ENCODE results near the gene LEO1. TPM values are rescaled to one million over a fixed set of nuclear protein-coding genes. Genes with fewer than 3 reads are reported as not detected.

Gene LEO1
- total RNA-seq, 4 donors from 2014 or later = 10.6 to 19.7 (median 14.4) TPM

GRCh38 chr15:52012210-52012609 is 40.6 kb upstream of the LEO1 start:
- DNase-seq (ENCODE audit: low spot score in 2 of 2) = no peak
- Histone ChIP-seq H3K9me3 (no peaks in the 10 kb centered on the region), H3K4me3 (no peak overlapping the region), H3K4me1 (peaks cover 0 to 15% (median 4%) of the 10 kb centered on the region in 4 donors), H3K27me3 (no peaks in the 10 kb centered on the region), H3K27ac (peak overlapping the region in 2 of 4 donors; percentile 63 to 67), H3K36me3 (no peaks in the 10 kb centered on the region)
- WGBS, 2 donors = 37 to 48% methylated on average over 2 of the region's 2 CpGs
- TF ChIP-seq CTCF (IDR thresholded peaks at IDR 0.05) (no peak), POLR2A (IDR thresholded peaks at IDR 0.05) (no peak), EP300 (IDR thresholded peaks at IDR 0.05) (no peak)

GRCh38 chr15:52011711-52012144 is 40.1 kb upstream of the LEO1 start:
- no peaks in the 10 kb centered on the region for H3K36me3 ChIP-seq
- H3K9me3 ChIP-seq = no peaks in the 10 kb centered on the region
- TF ChIP-seq CTCF (IDR thresholded peaks at IDR 0.05) (no peak), POLR2A (IDR thresholded peaks at IDR 0.05) (no peak), EP300 (IDR thresholded peaks at IDR 0.05) (no peak)
- H3K4me3 ChIP-seq = no peak overlapping the region
- H3K27ac ChIP-seq = peak overlapping the region in 2 of 4 donors; percentile 63 to 67
- 17 to 20% methylated on average over 3 of the region's 3 CpGs for WGBS, 2 donors
- H3K27me3 ChIP-seq = no peaks in the 10 kb centered on the region
- H3K4me1 ChIP-seq = peaks cover 0 to 15% (median 4%) of the 10 kb centered on the region in 4 donors
- no peak for DNase-seq (ENCODE audit: low spot score in 2 of 2)

GRCh38 chr15:52010633-52011595 is 39.3 kb upstream of the LEO1 start:
- TF ChIP-seq POLR2A (IDR thresholded peaks at IDR 0.05) (no peak), CTCF (IDR thresholded peaks at IDR 0.05) (no peak), EP300 (IDR thresholded peaks at IDR 0.05) (no peak)
- Histone ChIP-seq H3K27ac (peak overlapping the region in 1 of 4 donors; percentile 67), H3K27me3 (no peaks in the 10 kb centered on the region)

GRCh38 chr15:52008698-52009434 is 37.3 kb upstream of the LEO1 start:
- no peaks in the 10 kb centered on the region for H3K9me3 ChIP-seq
- H3K4me1 ChIP-seq = peaks cover 0 to 15% (median 4%) of the 10 kb centered on the region in 4 donors
- 60 to 61% methylated on average over 2 of the region's 2 CpGs for WGBS, 2 donors
- TF ChIP-seq EP300 (IDR thresholded peaks at IDR 0.05) (no peak), POLR2A (IDR thresholded peaks at IDR 0.05) (no peak), CTCF (IDR thresholded peaks at IDR 0.05) (no peak)
- no peaks in the 10 kb centered on the region for H3K36me3 ChIP-seq
- no peaks in the 10 kb centered on the region for H3K27me3 ChIP-seq
- no peak overlapping the region for H3K4me3 ChIP-seq
- no peak for DNase-seq (ENCODE audit: low spot score in 2 of 2)
- H3K27ac ChIP-seq = no peak overlapping the region

More at GRCh38 chr15:52010633-52011595, 39.3 kb upstream of the LEO1 start:
- Histone ChIP-seq H3K9me3 (no peaks in the 10 kb centered on the region), H3K4me3 (no peak overlapping the region), H3K36me3 (no peaks in the 10 kb centered on the region), H3K4me1 (peaks cover 0 to 15% (median 4%) of the 10 kb centered on the region in 4 donors)
- WGBS, 2 donors = 89 to 90% methylated on average over 14 of the region's 14 CpGs
- DNase-seq (ENCODE audit: low spot score in 2 of 2) = no peak

Measured in tibial nerve (tissue), 4 donors.